GM21576 (cell line): ENCODE results near the gene ATXN7L1.

Source experiments
- ATAC-seq: cut with Tn5 transposase; IDR thresholded peaks from one replicate; pipeline ENCODE4 v1.9.1; 2021; ENCODE audit warnings: mild to moderate bottlenecking, moderate library complexity; ENCODE audit not compliant: unreplicated experiment

The ATXN7L1 gene

DNA sequence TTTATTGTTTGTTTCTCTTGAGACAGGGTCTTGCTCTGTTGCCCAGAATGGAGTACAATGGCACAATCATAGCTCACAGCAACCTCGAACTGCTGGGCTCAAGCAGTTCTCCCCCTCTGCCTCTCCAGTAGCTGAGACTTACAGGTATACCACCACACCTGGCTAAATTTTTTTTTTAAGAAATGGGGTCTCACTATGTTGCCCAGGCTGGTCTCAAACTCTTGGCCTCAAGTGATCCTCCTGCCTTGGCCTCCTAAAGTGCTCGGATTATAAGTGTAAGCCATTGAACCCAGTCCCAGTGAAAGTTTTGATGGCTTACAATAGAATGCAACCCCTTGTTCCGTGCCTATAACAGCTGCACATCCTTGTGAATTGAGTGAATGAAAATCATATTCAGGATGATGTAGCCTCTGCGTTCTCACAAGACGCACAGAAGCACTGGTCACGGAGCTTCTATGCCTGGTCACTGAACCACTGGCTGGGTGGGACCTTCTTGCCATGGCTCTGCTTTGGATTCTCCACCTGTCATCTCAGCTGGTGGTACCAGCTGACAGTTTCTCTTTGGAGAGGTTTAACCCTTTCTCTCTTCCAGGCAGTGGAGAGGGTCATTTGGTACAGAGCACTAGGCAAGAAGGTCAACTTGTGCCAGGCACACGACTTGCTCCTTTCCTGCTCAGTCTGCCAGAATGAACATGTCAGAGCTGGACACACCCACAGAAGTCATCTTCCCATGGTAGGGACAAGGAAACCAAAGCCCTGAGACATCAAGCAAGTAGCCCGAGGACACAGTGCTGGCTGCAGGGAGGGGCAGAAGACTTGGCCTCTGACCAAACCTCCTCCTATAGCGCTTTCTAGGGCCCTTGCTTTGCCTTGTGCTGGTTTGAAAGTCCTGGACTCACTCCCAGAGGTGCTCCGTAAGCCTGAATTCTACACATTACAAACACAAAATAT, 89.6 kb downstream of the ATXN7L1 start:
- ATAC-seq, result no peak

DNA sequence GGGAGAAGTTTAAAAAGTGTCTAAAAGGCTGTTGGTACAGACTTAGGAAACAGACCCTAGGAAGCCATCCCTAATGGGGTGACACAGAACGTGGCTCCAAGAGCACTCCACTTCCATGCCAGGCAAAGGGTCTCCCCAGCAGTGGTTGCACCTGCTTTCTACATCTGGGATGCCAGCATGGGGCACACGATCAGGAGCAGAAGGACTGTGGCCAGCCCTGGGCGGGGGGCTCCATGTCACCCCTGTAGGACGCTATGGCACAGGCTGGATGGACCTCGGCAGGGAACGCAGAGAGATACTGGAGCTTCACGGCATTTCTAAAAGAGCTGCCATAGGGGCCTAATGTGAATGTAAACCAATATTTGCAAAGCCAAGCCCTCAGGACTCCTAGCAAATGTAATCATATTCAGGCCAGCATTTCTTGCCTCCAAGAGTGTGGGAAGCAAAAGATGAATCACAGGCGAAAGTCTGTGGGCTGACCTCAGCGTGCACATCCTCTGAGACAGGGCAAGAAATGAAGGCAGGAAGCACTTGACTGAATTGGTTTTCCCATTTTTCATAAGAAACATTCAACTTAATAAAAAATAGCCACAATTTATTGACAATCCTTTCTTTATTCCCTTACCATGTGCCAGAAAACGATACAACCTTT, 93.9 kb downstream of the ATXN7L1 start:
- ATAC-seq, result no peak

DNA sequence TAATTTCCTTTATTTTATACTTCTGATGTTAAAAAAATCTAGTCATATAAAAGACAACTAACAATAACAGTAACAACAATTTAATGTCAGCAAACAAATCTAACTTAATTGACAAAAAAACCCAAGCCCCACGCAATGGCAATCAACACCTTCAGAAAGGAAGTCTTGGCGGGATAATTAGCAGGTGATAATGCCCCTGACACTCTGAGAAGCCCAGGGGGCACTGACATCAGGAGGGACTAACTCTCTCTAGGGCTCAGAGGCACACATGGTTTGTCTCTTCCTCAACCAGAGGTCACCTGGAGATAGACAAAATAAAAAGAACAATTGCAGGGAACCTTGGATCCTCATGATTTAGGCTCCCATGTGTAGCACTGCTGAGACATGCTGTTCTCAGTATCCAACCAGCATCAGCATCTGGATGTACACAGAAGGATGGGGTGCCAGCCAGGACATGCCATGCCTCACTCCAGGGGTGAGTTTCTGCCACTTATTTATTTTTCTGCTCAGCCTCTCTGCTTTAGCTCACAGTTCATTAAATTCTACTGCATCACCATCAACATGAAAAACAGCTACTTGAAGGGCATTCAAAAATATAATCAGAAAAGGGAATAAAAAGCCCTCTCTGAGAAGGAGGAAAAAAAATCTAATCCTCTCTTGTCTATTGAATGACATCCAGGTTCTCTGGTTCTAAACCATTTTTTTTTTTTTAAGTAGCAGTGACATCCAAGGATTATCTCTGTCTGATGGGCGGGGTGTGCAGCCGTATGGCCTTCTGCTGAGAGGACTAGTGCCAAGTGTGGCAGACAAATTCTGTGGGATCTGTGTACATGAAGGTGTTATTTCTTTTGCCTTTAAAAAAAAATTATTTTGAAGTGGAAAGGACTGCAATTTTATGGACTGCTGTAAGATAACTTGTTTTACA, 96.3 kb downstream of the ATXN7L1 start:
- ATAC-seq, result no peak

GRCh38 chr7:105778956-105779355, 97.4 kb downstream of the ATXN7L1 start:
- ATAC-seq, result no peak

- no peak for ATAC-seq
Measured at GRCh38 chr7:105776986-105777910, 99.2 kb downstream of the ATXN7L1 start.

DNA sequence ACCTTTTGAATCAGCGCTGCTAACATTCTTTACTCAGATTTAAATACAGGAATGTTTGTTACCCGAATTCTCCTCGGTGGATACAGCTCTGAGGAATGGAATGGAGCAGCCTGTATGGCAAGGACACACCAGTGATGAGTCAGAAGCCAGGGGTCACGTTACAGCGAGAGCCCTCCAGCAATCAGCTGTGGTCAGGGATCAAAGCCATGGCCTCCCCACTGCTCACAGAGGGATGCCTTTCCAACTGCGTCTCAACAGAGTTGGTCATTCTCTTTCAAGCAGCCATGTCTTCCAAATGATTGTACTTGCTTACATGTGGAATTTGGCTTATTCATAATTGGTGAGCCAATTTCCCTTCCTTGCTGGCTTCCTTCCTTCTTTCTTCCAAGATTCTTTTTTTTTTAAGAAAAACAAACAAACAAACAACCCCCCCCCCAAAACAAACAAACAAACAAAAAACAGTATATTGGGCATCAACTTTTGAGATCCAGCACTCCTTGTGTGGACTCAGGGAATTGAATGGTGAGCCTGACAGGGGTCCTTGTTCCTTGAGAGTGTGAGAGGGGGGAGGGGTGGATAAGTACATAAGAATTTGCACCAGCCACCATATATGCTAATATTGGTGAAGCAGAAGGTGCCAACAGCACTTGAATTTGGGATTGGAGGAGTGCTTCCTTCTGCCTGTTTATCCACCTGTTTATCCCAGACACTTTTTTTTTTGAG, 100.2 kb downstream of the ATXN7L1 start:
- ATAC-seq, result no peak

- no peak for ATAC-seq
Measured at GRCh38 chr7:105775580-105775979, 100.8 kb downstream of the ATXN7L1 start.

DNA sequence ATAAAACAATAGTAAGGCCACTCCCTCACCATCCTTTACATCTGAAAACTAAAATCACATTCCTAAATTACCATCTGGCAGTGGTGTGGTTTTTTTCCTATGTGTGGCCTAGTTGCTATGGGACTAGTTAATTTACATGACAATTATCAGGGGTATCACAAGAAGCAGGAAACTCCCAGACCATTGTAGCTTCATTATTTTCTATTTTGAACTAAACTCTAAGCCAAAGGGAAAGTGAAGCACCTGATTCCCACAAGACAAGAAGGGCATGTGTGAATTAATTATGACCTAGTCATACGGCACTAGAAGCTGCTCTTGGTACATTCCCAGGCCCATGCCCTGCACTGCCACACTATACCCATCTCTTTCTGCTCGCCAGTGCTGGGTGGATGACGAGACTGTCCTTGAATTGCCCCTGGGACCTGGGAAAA, 103.4 kb downstream of the ATXN7L1 start:
- no peak for ATAC-seq

GRCh38 chr7:105769901-105770628, 106.3 kb downstream of the ATXN7L1 start:
- no peak for ATAC-seq

- ATAC-seq, result no peak
Measured at GRCh38 chr7:105768898-105769507, 107.4 kb downstream of the ATXN7L1 start.

- no peak for ATAC-seq
Measured at GRCh38 chr7:105768117-105768516, 108.3 kb downstream of the ATXN7L1 start.

DNA sequence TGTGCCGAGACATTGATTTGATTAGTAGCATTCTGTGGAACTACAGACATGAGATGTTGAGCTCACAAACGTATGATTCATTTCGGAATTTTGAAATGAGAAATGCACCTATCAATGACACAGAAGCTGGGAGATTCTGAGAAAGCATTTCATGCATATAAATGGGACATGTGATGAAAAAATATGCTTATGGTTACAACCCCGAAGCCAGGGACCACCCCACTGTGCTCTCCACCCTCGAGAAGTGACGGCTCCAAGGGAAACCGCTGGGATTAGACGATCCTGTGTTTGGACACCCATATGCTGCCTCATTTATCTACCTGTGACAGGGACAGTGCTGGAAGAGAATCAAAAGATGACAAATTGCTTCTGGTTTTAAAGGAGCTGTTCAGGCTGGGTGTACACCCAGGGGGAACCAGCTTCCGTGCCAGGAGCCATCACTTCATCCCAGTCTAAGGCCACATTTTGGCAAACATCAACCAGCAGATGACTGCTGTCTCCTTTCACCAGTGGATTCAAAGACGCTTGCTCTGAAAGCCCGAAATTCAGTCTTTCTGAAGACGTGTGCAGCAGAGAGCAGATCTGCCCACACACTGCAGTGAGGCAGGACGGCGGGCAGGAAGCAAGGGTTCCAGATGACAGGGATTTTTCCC, 109.9 kb downstream of the ATXN7L1 start:
- ATAC-seq, result no peak

- ATAC-seq, result no peak
Measured at GRCh38 chr7:105765846-105766245, 110.6 kb downstream of the ATXN7L1 start.

DNA sequence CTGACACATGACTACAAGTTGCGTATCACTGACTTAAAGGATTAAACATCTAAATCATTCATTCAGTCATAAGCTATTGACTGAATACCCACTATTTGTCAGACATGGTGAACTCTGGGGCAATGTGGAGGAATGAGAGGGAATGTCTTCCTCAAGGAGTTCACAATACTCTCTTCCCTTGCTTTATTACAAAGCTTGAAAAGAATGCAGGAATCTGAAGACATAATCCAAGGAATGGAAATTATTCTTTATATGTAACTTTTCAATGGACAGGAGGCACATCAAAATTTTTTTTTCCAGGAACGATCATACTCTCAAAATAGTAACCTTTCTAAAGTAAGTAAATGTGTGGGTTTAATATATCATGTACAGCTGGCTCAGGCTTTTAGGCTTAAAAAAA, 111.9 kb downstream of the ATXN7L1 start:
- ATAC-seq, result no peak

- no peak for ATAC-seq
Measured at GRCh38 chr7:105760551-105761447, 115.6 kb downstream of the ATXN7L1 start.

DNA sequence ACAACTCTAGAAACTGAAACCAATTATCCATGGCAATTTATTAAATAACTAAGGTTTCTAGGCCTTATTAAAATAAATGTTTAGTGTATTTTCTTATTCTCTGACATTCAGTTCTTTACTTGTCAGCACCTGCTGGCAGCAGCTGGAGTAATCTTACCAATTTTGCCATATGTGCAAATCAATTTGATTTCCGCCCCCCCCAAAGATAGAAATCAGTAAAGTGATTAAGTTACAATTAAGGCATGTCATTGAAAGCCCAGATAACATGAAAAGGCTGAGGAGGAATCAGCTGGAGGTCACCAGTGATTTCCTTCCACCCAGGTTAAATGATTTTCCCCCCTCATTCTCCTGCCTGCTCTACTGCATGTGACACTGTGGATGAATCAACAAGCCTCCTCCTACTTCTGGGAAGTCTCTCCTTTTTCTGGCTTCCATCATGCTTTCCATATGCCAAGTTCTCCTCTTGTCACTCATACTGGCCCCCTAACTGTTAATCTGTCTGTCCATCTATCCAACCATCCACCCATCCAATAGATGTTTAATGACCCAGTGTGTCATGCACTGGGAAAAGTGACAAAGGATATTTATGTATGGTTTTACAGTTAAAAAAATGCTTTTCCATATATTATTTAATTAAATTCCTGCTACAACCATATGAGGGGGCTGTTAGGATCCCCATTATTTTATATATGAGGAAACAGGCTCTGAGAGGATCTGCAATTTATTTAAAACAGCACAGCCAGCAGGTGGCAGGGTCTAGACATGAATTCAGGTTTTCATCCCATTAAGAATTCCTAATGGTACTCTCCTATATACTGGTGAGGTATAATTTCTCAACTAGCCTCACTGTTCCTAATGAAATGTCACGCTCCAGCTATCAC, 116.5 kb downstream of the ATXN7L1 start:
- no peak for ATAC-seq
